H9 (cell line): ENCODE data around the gene CTCFL. TPM values are rescaled to one million over a fixed set of nuclear protein-coding genes. Genes with fewer than 3 reads are reported as not detected.

Source experiments
- DNase-seq: peaks from one replicate; pipeline ENCODE4 v3.0.0-alpha.2; 2017
- H2AFZ ChIP-seq: one replicate; pipeline ENCODE4 v1.6.1; 2013; ENCODE audit warnings: mild to moderate bottlenecking, low read length, control low read depth, moderate library complexity
- H2AK5ac ChIP-seq: 2 replicates; pipeline ENCODE4 v1.6.1; 2013; ENCODE audit warnings: low read length, control low read depth, mixed read lengths; ENCODE audit not compliant: insufficient read length
- H2BK120ac ChIP-seq: one replicate; pipeline ENCODE4 v1.6.1; 2013; ENCODE audit warnings: low read depth, mild to moderate bottlenecking, low read length, control low read depth, inconsistent platforms; ENCODE audit not compliant: poor library complexity, severe bottlenecking
- H2BK12ac ChIP-seq: 2 replicates; pipeline ENCODE4 v1.6.1; 2013; ENCODE audit warnings: low read length, control low read depth, mixed read lengths, low read depth; ENCODE audit not compliant: insufficient read length
- H2BK15ac ChIP-seq: 2 replicates; pipeline ENCODE4 v1.6.1; 2013; ENCODE audit warnings: low read depth, low read length, control low read depth
- H2BK20ac ChIP-seq: one replicate; pipeline ENCODE4 v1.6.1; 2013; ENCODE audit warnings: low read depth, mild to moderate bottlenecking, low read length, control low read depth, inconsistent platforms; ENCODE audit not compliant: poor library complexity, severe bottlenecking
- H2BK5ac ChIP-seq: 2 replicates; pipeline ENCODE4 v1.6.1; 2013; ENCODE audit warnings: low read length, control low read depth, mixed read lengths; ENCODE audit not compliant: insufficient read length
- H3K14ac ChIP-seq: 2 replicates; pipeline ENCODE4 v1.6.1; 2013; ENCODE audit warnings: low read length, control low read depth; ENCODE audit not compliant: insufficient read depth
- H3K18ac ChIP-seq: 2 replicates; pipeline ENCODE4 v1.6.1; 2013; ENCODE audit warnings: low read depth, mild to moderate bottlenecking, mixed read lengths, low read length, control low read depth; ENCODE audit not compliant: insufficient read length
- H3K23ac ChIP-seq: 2 replicates; pipeline ENCODE4 v1.6.1; 2013; ENCODE audit warnings: low read length, control low read depth, mixed read lengths, low read depth; ENCODE audit not compliant: insufficient read length
- H3K23me2 ChIP-seq: 2 replicates; pipeline ENCODE4 v1.6.1; 2013; ENCODE audit warnings: low read depth, mild to moderate bottlenecking, mixed read lengths, low read length, control low read depth; ENCODE audit not compliant: insufficient read length, poor library complexity, severe bottlenecking
- H3K27ac ChIP-seq: 2 replicates; pipeline ENCODE4 v1.5.1; 2013; ENCODE audit warnings: low read length, control low read depth, mixed read lengths, low read depth; ENCODE audit not compliant: insufficient read length
- H3K27me3 ChIP-seq: 2 replicates; pipeline ENCODE4 v1.6.1; 2013; ENCODE audit warnings: low read length, control low read depth, inconsistent platforms; ENCODE audit not compliant: insufficient read depth
- H3K4ac ChIP-seq: 2 replicates; pipeline ENCODE4 v1.6.1; 2013; ENCODE audit warnings: low read depth, mild to moderate bottlenecking, control low read depth, inconsistent platforms, low read length, moderate library complexity
- H3K4me1 ChIP-seq: 2 replicates; pipeline ENCODE4 v1.6.1; 2013; ENCODE audit warnings: low read length, control low read depth, inconsistent platforms; ENCODE audit not compliant: insufficient read depth
- H3K4me2 ChIP-seq: 2 replicates; pipeline ENCODE4 v1.6.1; 2013; ENCODE audit warnings: low read length, control low read depth, mixed read lengths; ENCODE audit not compliant: insufficient read length, insufficient read depth
- H3K56ac ChIP-seq: 2 replicates; pipeline ENCODE4 v1.6.1; 2013; ENCODE audit warnings: low read depth, mild to moderate bottlenecking, mixed read lengths, low read length, control low read depth; ENCODE audit not compliant: insufficient read length
- H3K79me1 ChIP-seq: 2 replicates; pipeline ENCODE4 v1.6.1; 2013; ENCODE audit warnings: low read depth, mild to moderate bottlenecking, moderate library complexity, low read length, control low read depth, inconsistent platforms; ENCODE audit not compliant: insufficient read depth, poor library complexity, severe bottlenecking
- H3K79me2 ChIP-seq: 2 replicates; pipeline ENCODE4 v1.6.1; 2013; ENCODE audit warnings: low read length, control low read depth, inconsistent platforms; ENCODE audit not compliant: insufficient read depth
- H3K9ac ChIP-seq: 2 replicates; pipeline ENCODE4 v1.6.1; 2013; ENCODE audit warnings: low read length, control low read depth, mixed read lengths; ENCODE audit not compliant: insufficient read length; ENCODE audit errors: extremely low read depth
- H3K9me3 ChIP-seq: one replicate; pipeline ENCODE4 v1.6.1; 2013; ENCODE audit warnings: low read depth, low read length, inconsistent platforms; ENCODE audit not compliant: control insufficient read depth
- H3T11ph ChIP-seq: one replicate; pipeline ENCODE4 v1.6.1; 2013; ENCODE audit warnings: mild to moderate bottlenecking, low read length, control low read depth, inconsistent platforms
- H4K20me1 ChIP-seq: one replicate; pipeline ENCODE4 v1.6.1; 2013; ENCODE audit not compliant: control insufficient read depth, insufficient read length, insufficient read depth
- H4K5ac ChIP-seq: 2 replicates; pipeline ENCODE4 v1.6.1; 2013; ENCODE audit warnings: low read depth, mild to moderate bottlenecking, mixed read lengths, low read length, control low read depth; ENCODE audit not compliant: insufficient read length
- H4K8ac ChIP-seq: replicated peaks from 2 replicates; pipeline ENCODE4 v1.6.1; 2013; ENCODE audit warnings: low read length, control low read depth, mixed read lengths, low read depth; ENCODE audit not compliant: insufficient read length
- H4K91ac ChIP-seq: 2 replicates; pipeline ENCODE4 v1.6.1; 2013; ENCODE audit warnings: low read depth, mild to moderate bottlenecking, moderate library complexity, mixed read lengths, low read length, control low read depth; ENCODE audit not compliant: insufficient read length
- H3K27ac Mint-ChIP-seq, 3 experiments: 2 replicates in 2 of 3; 3 replicates in 1 of 3; pipeline ENCODE4 v1.8.0; 2020 to 2021; ENCODE audit warnings: mixed read lengths in 3 of 3, mild to moderate bottlenecking in 1 of 3, moderate library complexity in 1 of 3
- H3K27me3 Mint-ChIP-seq: 2 replicates; pipeline ENCODE4 v1.8.0; 2021; ENCODE audit warnings: low read depth, mild to moderate bottlenecking, moderate library complexity, mixed read lengths
- H3K36me3 Mint-ChIP-seq, 3 experiments: 2 replicates in 2 of 3; 3 replicates in 1 of 3; pipeline ENCODE4 v1.8.0; 2020 to 2021; ENCODE audit warnings: low read depth in 3 of 3, mixed read lengths in 3 of 3; ENCODE audit not compliant: insufficient read depth in 1 of 3
- H3K4me1 Mint-ChIP-seq, 2 experiments: 2 replicates each; pipeline ENCODE4 v1.8.0; 2020; ENCODE audit warnings: mixed read lengths in 2 of 2
- H3K4me3 Mint-ChIP-seq, 2 experiments: 2 replicates in 1 of 2; 3 replicates in 1 of 2; pipeline ENCODE4 v1.8.0; 2020 to 2021; ENCODE audit warnings: mild to moderate bottlenecking in 2 of 2, mixed read lengths in 2 of 2, moderate library complexity in 1 of 2
- H3K9me3 Mint-ChIP-seq, 2 experiments: 2 replicates in 1 of 2; 3 replicates in 1 of 2; pipeline ENCODE4 v1.8.0; 2020; ENCODE audit warnings: mild to moderate bottlenecking in 2 of 2, mixed read lengths in 2 of 2, moderate library complexity in 1 of 2
- CTCF ChIP-seq: fragments of 200-600 bp; sonication (generic); conservative IDR thresholded peaks from 3 replicates; pipeline ENCODE4 v1.8.0; 2021; ENCODE audit warnings: antibody characterized with exemption, mild to moderate bottlenecking
- WGBS: extraction: QIAGEN DNeasy Blood & Tissue Kit; methylation state at CpG from one replicate; pipeline ENCODE4 v1.1.7; 2013; ENCODE audit warnings: missing lambda C conversion rate, low lambda C conversion rate, mixed read lengths; ENCODE audit not compliant: insufficient read length; ENCODE audit errors: extremely low coverage; 5-methylcytosine and 5-hydroxymethylcytosine counted together
- total RNA-seq: library from RNA; stranded (reverse); gene quantifications from 2 replicates; pipeline ENCODE4 v1.2.1, GENCODE V29; 2021

The CTCFL gene
- total RNA-seq, 1 experiment from 2014 or later: 0.90 TPM

GRCh38 chr20:57557926-57558613 is 33.1 kb upstream of the CTCFL start:
- Histone ChIP-seq H3K27ac (no peak overlapping the region), H3K14ac (no peak overlapping the region), H4K20me1 (no peaks in the 10 kb centered on the region), H4K5ac (no peak overlapping the region), H3K9ac (no peak overlapping the region), H2AFZ (no peak overlapping the region), H3T11ph (no peak overlapping the region), H3K4me1 (no peaks in the 10 kb centered on the region), H3K9me3 (no peaks in the 10 kb centered on the region), H2AK5ac (no peak overlapping the region), H2BK20ac (no peak overlapping the region), H3K79me2 (no peaks in the 10 kb centered on the region), H3K4me2 (no peak overlapping the region), H2BK12ac (no peak overlapping the region), H3K4ac (no peak overlapping the region), H4K8ac (no peak overlapping the region), H3K27me3 (no peaks in the 10 kb centered on the region), H3K23ac (no peak overlapping the region), H3K56ac (no peak overlapping the region), H2BK120ac (no peak overlapping the region), H3K79me1 (no peaks in the 10 kb centered on the region), H2BK5ac (no peak overlapping the region), H2BK15ac (no peak overlapping the region), H3K18ac (no peak overlapping the region), H3K23me2 (no peaks in the 10 kb centered on the region), H4K91ac (no peak overlapping the region)
- TF ChIP-seq CTCF: no peak
- DNase-seq: no peak
- Mint-ChIP-seq H3K4me1 (peaks cover 7 to 8% of the 10 kb centered on the region in 2 experiments), H3K9me3 (no peaks in the 10 kb centered on the region), H3K27me3 (peaks cover 16% of the 10 kb centered on the region), H3K36me3 (no peaks in the 10 kb centered on the region; a peak in 1 of 7 replicates), H3K4me3 (no peak overlapping the region), H3K27ac (no peak overlapping the region)
- WGBS: no CpG with 5 or more reads among the region's 9 CpGs
